ENCODE measurements around the gene TMEM82. TPM values are rescaled to one million over a fixed set of nuclear protein-coding genes. Genes with fewer than 3 reads are reported as not detected.

Gene TMEM82
- total and polyA plus RNA-seq, 2 of the 13 experiments (the other 11 are each of a cell fraction or from before 2014, with no cell fraction given): 0.24 to 0.97 TPM

GRCh38 chr1:15765495-15766194 is 23.3 kb downstream of the TMEM82 start:
- CTCF ChIA-PET (ENCODE audit: low intra/inter-chr PET ratio, low total read pairs): no interaction called here
- peak; percentile 94 for TF ChIP-seq MAFF (IDR thresholded peaks at IDR 0.05; ENCODE audit: low read depth, low read length)
- TF ChIP-seq ZBTB10 (CRISPR knock-in tag; IDR thresholded peaks at IDR 0.05; ENCODE audit: borderline replicate concordance): no peak
- TF ChIP-seq ZNF30 (CRISPR knock-in tag; IDR thresholded peaks at IDR 0.05): no peak
- TF ChIP-seq ZNF687 (CRISPR knock-in tag; IDR thresholded peaks at IDR 0.05): no peak
- TF ChIP-seq CSRNP1 (CRISPR knock-in tag; IDR thresholded peaks at IDR 0.05): no peak
- no peak for TF ChIP-seq ZNF615 (CRISPR knock-in tag; IDR thresholded peaks at IDR 0.05; ENCODE audit: borderline replicate concordance)
- TF ChIP-seq MAFK (conservative IDR thresholded peaks at IDR 0.05 in 1 of 2, IDR thresholded peaks at IDR 0.05 in 1 of 2; ENCODE audit: low read length in 2 of 2): peak; percentile 95 to 98

More at GRCh38 chr1:15765495-15766194, 23.3 kb downstream of the TMEM82 start:
- in situ Hi-C loops (cut with HindIII; ENCODE audit: extremely low pct_ligation_motif_present, low pct_unique_long_range_greater_than_20kb) (no loop called here), intact Hi-C loops (cut with micrococcal nuclease; ENCODE audit: unreplicated experiment) (no loop called here)
- Histone ChIP-seq H3K9ac (ENCODE audit: insufficient read depth, low read depth, low read length) (no peak overlapping the region), H3K27ac (ENCODE audit: extremely low read length, insufficient read depth, low read length) (no peak overlapping the region), H2AFZ (ENCODE audit: low read length) (no peak overlapping the region), H3K4me2 (ENCODE audit: low read depth, low read length) (no peak overlapping the region), H3K9me3 (ENCODE audit: low read length) (no peaks in the 10 kb centered on the region), H3K4me1 (ENCODE audit: insufficient read depth, low read length) (peaks cover 22% of the 10 kb centered on the region), H3K27me3 (ENCODE audit: control insufficient read depth in 1 of 2, insufficient read depth in 2 of 2, low read length in 2 of 2) (no peaks in the 10 kb centered on the region), H3K4me3 (replicated peaks in 1 of 3; ENCODE audit: insufficient read depth in 1 of 3, low read depth in 2 of 3, low read length in 3 of 3) (no peak overlapping the region), H4K20me1 (ENCODE audit: insufficient read depth, low read length) (no peaks in the 10 kb centered on the region), H3K36me3 (replicated peaks in 1 of 2; ENCODE audit: control insufficient read depth in 1 of 2, insufficient read depth in 2 of 2, low read length in 2 of 2) (peaks cover 0 to 3% of the 10 kb centered on the region in 2 experiments; a peak in 2 of 5 replicates), H3K79me2 (ENCODE audit: insufficient read depth, low read length) (no peaks in the 10 kb centered on the region)
- WGBS (ENCODE audit: low lambda C conversion rate): 93% methylated on average over 13 of the region's 20 CpGs
- DNase-seq (ENCODE audit: low spot score): no peak
- FAIRE-seq: no peak
- ATAC-seq: no peak
- no TSS peak for BruUV-seq (replicated peaks)
- POLR2A ChIA-PET: no interaction called here
